ENCODE data around the gene DMXL2. TPM values are rescaled to one million over a fixed set of nuclear protein-coding genes. Genes with fewer than 3 reads are reported as not detected.
A peak's percentile ranks its signal among the peaks of the same experiment; 100 is the strongest.
"Not testable (repeated sequence)": the region's sequence is repeated elsewhere in the genome, so short reads cannot be mapped to it uniquely, and the experiment has no call there.

The DMXL2 gene
- total RNA-seq, 1 experiment from 2014 or later, result 19.7 TPM

DNA sequence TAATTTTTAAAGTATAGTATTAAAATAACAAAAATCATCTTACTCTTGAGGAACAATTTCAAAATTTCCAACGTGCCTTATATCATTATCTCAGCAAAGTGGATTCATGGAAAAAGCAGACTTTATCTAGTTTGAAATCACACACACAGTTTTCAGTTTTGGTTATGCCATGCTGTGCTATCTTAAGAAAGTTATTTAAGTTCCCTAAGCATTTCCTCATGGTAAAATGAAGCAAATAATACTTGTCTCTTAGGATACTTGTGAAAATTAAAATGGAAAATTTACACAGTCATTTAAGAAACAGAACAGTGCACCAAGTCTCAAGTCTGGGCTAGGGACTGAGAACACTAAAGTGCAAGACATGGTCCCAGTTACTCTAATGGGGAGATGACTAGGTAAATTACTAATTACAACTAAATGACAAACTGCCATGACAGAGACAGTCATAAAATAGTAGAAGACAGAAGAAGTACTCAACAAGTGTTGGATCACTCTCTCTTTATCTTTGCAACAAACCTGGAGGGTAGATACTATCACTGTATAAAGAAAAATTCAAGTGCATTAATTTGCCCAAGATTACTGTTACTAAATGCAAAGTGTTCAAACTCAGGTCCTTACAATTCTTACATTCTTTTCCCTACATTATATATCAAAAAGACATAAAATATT lies 44.8 kb downstream of the DMXL2 start:
- DNase-seq (ENCODE audit: low spot score), result no peak

DNA sequence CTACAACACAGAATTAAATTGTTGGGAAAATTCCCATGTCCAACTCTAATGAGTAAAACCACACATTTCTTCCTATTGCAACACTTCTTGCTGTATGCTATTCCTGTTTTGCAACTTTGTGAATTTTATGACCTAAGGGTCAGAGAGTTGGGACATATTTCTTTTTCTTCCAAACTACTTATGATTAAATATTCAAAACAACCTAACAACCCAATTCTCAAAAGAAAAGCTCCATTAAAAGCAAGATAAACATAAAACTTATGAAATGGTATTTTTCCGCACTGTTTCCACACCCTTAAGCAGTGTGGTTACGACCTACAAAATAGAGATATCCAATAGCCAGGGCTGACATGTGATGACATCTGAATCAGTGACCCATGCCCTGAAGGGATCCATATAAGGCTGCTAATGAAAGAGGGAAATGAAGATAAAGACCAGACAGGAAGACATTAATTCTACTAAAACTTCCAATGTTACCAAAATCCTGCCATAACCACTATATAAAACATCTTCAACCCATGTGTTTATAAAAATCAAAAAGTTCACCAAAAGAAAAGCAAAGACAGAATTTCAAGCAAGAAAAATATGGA lies 45.6 kb downstream of the DMXL2 start:
- DNase-seq (ENCODE audit: low spot score), result no peak

DNA sequence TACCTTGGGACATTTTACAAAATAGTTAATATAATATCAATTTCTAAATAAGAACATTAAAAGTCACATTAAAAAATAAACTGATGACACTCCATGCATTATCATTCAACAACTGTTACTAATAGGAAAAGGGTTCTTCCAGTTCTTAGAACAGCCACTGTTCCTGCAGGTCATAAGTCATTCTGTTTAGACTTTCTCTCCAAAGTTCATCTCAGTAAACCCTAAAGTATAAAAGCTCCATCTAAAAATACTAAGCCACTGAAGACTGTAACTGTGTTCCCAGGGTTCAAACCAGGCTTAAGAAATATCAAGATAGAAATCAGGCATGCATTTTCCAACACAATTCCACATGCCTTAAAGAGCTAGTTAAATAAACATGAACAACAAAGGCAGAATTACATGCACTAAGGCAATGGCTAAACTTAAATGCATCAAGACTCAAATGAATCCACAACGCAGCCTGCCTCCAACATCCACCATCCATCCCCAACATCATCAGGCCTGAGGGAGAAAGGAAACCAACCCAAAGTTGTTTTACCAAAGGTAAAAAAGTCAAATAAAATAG lies 46.2 kb downstream of the DMXL2 start:
- no peak for DNase-seq (ENCODE audit: low spot score)

GRCh38 chr15:51575775-51576174 lies 46.8 kb downstream of the DMXL2 start:
- no peak for DNase-seq (ENCODE audit: low spot score)

DNA sequence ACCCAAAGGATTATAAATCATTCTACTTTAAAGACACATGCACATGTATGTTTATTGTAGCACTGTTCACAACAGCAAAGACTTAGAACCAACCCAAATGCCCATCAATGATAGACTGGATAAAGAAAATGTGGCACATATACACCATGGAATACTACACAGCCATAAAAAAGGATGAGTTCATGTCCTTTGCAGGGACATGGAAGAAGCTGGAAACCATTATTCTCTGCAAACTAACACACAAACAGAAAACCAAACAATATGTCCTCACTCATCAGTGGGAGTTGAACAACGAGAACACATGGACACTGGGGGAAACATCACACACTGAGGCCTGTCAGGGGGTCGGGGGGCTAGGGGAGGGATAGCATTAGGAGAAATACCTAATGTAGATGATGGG lies 49.2 kb downstream of the DMXL2 start:
- not testable (repeated sequence) for DNase-seq (ENCODE audit: low spot score)

DNA sequence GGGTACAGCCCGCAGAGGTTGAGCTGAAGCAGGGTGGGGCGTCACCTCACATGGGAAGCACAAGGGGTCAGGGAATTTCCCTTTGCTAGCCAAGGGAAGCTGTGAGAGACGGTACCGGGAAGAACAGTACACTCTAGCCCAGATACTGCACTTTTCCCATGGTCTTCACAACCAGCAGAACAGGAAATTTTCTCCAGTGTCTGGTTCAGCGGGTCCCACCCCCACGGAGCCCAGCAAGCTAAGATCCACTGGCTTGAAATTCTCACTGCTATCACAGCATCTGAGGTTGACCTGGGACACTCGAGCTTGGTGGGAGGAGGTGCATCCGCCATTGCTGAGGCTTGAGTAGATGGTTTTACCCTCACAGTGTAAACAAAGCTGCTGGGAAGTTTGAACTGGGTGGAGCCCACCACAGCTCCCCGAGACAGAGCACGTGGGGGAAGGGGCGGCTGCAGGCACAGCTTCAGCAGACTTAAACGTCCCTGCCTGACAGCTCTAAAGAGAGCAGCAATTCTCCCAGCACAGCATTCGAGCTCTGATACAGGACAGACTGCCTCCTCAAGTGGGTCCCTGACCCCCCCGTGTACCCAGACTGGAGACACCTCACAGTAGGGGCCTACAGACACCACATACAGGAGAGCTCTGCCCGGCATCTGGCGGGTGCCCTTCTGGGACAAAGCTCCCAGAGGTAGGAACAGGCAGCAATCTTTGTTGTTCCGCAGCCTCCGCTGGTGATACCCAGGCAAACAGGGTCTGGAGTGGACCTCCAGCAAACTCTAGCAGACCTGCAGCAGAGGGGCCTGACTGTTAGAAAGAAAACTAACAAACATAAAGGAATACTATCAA lies 53.4 kb downstream of the DMXL2 start:
- DNase-seq (ENCODE audit: low spot score), result not testable (repeated sequence)

GRCh38 chr15:51561271-51561670 lies 61.3 kb downstream of the DMXL2 start:
- DNase-seq (ENCODE audit: low spot score), result no peak

DNA sequence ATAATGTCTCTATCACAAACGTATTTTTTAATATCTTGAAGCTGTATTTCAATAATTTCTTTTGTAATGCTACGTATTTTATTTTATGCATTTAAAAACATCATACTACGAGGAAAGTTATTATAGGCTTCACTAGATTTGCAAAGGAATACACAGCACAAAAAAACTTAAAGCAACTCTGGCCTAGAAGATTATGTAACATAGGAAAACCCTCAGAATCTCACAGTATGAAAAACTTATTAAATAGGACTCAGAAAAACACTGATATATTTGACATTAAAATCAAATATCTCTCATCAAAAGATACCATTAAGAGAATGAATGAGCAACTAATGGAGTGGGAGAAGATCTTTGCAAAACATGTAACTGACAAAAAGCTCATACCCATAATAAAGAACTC lies 63.7 kb downstream of the DMXL2 start:
- DNase-seq (ENCODE audit: low spot score), result no peak

GRCh38 chr15:51558411-51558810 lies 64.2 kb downstream of the DMXL2 start:
- no peak for DNase-seq (ENCODE audit: low spot score)

DNA sequence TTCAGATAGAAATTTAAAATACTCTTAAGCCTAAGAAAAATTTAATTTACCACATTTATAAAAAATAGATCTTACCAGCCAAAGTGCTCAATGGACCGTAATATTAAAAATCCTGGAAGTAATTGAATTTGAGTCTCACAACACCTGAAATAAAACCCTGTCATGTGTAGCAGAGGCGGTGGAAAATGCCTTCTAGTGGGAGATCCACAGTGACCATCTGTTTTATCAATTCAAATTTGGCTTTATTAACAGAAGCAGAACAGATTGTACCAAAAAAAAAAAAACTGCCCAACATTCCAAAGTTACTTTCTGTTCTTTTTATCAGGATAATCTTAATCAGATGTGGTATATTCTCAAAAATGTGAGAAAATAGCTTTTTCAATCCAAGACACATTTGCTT lies 71.7 kb downstream of the DMXL2 start:
- no peak for DNase-seq (ENCODE audit: low spot score)

GRCh38 chr15:51547656-51548055 lies 74.9 kb downstream of the DMXL2 start:
- DNase-seq (ENCODE audit: low spot score), result no peak

DNA sequence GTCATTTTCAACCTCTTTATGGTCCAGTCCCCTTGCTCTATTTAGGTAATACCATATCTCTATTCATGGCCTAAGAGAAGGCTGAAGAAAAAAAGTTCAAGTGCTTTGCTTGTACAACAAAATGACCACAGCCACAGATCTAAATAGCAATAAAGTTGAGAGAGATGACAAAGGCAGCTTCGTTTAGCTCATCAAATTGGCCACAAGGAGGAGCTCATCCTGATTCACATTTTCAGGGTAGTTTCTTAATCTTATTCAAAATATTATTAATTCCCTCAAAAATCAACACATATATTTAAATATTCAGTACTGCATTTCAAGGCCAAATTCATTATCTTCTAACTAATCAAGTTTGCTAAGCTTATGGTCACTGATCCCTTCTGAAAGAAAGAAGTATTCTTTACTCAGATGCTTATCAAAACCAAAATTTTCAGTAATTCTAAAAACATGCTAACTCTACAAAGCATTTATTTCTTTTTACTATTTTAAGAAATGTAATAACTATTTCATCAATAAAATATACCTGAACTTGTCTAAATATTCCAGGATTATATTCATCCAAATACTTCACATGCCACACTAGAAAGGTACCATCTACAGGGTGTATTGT lies 85.5 kb downstream of the DMXL2 start:
- peak; percentile 23 for DNase-seq (ENCODE audit: low spot score)

DNA sequence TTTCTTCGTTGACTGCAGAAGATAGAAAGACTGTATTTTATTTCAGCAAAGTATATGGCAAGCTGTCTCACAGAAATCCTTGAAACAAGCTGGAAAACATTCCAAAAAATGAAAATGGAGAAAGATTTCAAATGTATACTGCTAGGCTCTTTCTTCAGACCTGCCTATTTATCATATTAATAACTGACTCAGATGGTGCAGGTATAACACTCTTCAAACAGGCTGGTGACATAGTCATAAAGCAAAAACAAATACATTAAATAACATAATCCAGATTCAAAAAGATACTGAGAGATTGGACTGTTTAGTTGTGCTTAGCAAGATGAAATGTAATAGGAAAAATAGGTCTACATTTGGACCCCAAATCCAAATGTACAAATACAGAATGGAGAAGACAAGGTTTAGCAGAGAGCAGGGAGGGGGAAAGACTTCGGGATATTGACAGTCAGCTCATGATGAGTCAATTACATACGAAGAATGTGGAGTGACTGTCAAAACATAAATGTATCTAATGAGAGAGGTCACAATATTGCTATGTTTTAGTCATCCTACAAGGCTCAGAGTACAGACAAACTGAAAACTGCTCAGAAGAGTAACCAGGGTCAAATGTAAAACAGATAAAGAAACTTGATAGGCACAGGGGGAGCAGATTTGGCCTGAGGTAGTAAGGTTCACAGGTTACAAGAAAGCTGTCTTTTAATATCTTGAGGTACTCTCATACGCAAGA lies 88.7 kb downstream of the DMXL2 start:
- no peak for DNase-seq (ENCODE audit: low spot score)

- DNase-seq (ENCODE audit: low spot score), result no peak
These were observed 95.6 kb downstream of the DMXL2 start for GRCh38 chr15:51526955-51527354.

- DNase-seq (ENCODE audit: low spot score), result no peak
These were observed 98.2 kb downstream of the DMXL2 start for GRCh38 chr15:51524376-51524775.

- no peak for DNase-seq (ENCODE audit: low spot score)
These were observed 106.3 kb downstream of the DMXL2 start for GRCh38 chr15:51516291-51516690.

- DNase-seq (ENCODE audit: low spot score), result no peak
These were observed 117.3 kb downstream of the DMXL2 start for GRCh38 chr15:51505251-51505650.

- DNase-seq (ENCODE audit: low spot score), result no peak
These were observed 119.6 kb downstream of the DMXL2 start for GRCh38 chr15:51503003-51503402.

DNA sequence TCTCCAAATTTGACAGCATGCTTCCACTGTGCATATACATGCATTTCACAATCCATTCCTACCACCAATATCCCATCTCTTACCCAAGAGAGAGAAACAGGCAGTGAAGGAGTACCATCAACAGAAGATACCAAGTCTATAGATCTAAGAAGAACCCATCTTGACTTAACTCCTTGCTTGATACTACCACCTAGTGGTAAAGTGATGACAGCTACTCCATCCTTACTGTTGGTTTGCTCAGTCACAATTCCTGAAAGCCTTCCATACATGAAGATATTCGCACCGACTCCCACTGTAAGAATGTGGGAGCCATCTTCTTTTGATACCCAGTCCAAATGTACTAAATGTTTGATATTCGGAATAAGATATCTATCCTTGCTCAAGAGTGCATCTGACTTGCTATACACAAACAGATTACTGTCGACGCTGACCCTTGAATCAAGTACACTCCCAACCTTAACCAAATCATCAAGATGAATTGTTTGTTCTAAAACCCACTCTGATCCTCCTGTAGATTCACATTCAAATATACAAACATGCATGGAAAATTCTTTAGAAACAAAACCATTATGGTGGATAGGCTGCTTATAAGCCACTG lies 123.1 kb downstream of the DMXL2 start:
- DNase-seq (ENCODE audit: low spot score), result peak; percentile 23

GRCh38 chr15:51497806-51498205 lies 124.8 kb downstream of the DMXL2 start:
- DNase-seq (ENCODE audit: low spot score), result no peak

DNA sequence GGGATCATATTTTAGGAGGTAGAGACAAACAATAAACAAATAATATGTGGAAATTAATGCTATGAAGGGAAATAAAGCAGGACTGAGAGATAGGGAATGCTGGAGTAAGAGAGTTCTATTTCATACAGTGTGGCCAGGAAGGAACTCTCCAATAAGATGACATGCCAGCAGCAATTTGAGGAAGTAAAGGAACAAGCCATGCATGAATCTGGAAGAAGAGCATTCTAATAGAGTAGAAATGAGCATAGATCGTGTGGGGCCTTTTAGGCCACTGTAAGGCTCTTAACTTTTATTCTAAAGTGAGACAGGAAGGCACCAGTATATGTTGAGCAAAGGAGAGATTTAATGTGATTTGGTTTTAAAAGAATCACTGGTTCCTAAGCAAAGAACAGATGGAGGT lies 126.3 kb downstream of the DMXL2 start:
- DNase-seq (ENCODE audit: low spot score), result no peak
